Thyroid gland (tissue), 4 donors: Measurements from ENCODE around the gene CERK. TPM values are rescaled to one million over a fixed set of nuclear protein-coding genes. Genes with fewer than 3 reads are reported as not detected.
A peak's percentile ranks its signal among the peaks of the same experiment; 100 is the strongest.

Source experiments
- DNase-seq, 2 donors: peaks; one replicate each; pipeline ENCODE4 v3.0.0-alpha.2; 2019
- H3K27ac ChIP-seq, 3 donors: fragments of 200-600 bp; sonication (generic); 1 replicate in 2 of 3; 2 replicates in 1 of 3; pipeline ENCODE4 v1.5.1; 2016 to 2019; ENCODE audit warnings: mild to moderate bottlenecking in 1 of 3, moderate library complexity in 1 of 3
- H3K27me3 ChIP-seq: fragments of 200-600 bp; sonication (generic); one replicate; pipeline ENCODE4 v1.5.1; 2019
- H3K36me3 ChIP-seq, 2 donors: fragments of 200-600 bp; sonication (generic); one replicate each; pipeline ENCODE4 v1.5.1; 2016 to 2019
- H3K4me1 ChIP-seq, 2 donors: fragments of 200-600 bp; sonication (generic); one replicate each; pipeline ENCODE4 v1.5.1; 2017 to 2019
- H3K4me3 ChIP-seq, 3 donors: fragments of 200-600 bp; sonication (generic); replicated peaks in 1 of 3; 1 replicate in 2 of 3; 2 replicates in 1 of 3; pipeline ENCODE4 v1.5.1; 2016; ENCODE audit warnings: mild to moderate bottlenecking in 1 of 3
- H3K9me3 ChIP-seq: fragments of 200-600 bp; sonication (generic); one replicate; pipeline ENCODE4 v1.5.1; 2017
- POLR2A ChIP-seq, 2 donors: fragments of 450-650 bp; IDR thresholded peaks; one replicate each; pipeline ENCODE4 v1.6.1; 2017; ENCODE audit warnings: antibody characterized with exemption in 2 of 2, mild to moderate bottlenecking in 2 of 2, moderate library complexity in 1 of 2
- WGBS, 2 donors: methylation state at CpG; one replicate each; pipeline ENCODE4 v1.1.5; 2017; 5-methylcytosine and 5-hydroxymethylcytosine counted together
- intact Hi-C: fragments of 100-400 bp; cut with DNase I; formaldehyde crosslinking; loops from one replicate; pipeline ENCODE4 v1.15.1; 2023
- total RNA-seq, 4 donors: library from RNA; depleted of rRNA; stranded (reverse); fragments of >200 nt; gene quantifications; one replicate each; pipeline ENCODE4 v1.2.3, GENCODE V29; 2016
- TF ChIP-seq, protein P1 (sequence below), 6 experiments: fragments of 200-600 bp in 3 of 6; fragments of 450-650 bp in 3 of 6; sonication (generic) in 3 of 6; IDR thresholded peaks; one replicate each; pipeline ENCODE4 v1.5.1; 2016 to 2019; ENCODE audit warnings: antibody characterized with exemption in 6 of 6, mild to moderate bottlenecking in 2 of 6, inconsistent platforms in 1 of 6, moderate library complexity in 1 of 6

CERK gene
- total RNA-seq, 4 donors from 2014 or later, result 74.6 to 84.7 (median 81.5) TPM

DNA sequence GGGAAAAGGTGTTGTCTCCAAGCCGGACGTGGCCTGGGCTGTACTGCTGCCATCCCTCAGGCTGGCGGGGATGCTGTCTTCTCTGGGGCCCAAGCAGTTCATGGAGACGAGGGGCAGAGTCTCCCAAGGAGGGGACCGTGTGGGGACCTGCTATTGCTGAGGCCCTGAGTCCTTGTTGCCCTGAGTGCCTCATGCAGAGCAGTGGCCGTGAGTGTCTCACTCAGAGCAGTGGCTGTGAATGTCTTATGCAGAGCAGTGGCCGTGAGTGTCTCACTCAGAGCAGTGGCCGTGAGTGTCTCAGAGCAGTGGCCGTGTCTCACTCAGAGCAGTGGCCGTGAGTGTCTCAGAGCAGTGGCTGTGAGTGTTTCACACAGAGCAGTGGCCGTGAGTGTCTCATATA, 63.1 kb downstream of the CERK start:
- Histone ChIP-seq H3K36me3 (peaks cover 11 to 20% of the 10 kb centered on the region in 2 donors), H3K4me1 (no peaks in the 10 kb centered on the region), H3K27me3 (no peaks in the 10 kb centered on the region), H3K4me3 (no peak overlapping the region), H3K27ac (no peak overlapping the region), H3K9me3 (no peaks in the 10 kb centered on the region)
- intact Hi-C loops, result no loop called here
- no peak for DNase-seq
- TF ChIP-seq, protein P1, sequence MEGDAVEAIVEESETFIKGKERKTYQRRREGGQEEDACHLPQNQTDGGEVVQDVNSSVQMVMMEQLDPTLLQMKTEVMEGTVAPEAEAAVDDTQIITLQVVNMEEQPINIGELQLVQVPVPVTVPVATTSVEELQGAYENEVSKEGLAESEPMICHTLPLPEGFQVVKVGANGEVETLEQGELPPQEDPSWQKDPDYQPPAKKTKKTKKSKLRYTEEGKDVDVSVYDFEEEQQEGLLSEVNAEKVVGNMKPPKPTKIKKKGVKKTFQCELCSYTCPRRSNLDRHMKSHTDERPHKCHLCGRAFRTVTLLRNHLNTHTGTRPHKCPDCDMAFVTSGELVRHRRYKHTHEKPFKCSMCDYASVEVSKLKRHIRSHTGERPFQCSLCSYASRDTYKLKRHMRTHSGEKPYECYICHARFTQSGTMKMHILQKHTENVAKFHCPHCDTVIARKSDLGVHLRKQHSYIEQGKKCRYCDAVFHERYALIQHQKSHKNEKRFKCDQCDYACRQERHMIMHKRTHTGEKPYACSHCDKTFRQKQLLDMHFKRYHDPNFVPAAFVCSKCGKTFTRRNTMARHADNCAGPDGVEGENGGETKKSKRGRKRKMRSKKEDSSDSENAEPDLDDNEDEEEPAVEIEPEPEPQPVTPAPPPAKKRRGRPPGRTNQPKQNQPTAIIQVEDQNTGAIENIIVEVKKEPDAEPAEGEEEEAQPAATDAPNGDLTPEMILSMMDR (IDR thresholded peaks at IDR 0.05), result no peak
- no peak for TF ChIP-seq POLR2A (IDR thresholded peaks at IDR 0.05)
- 84 to 89% methylated on average over 6 to 9 of the region's 11 CpGs for WGBS, 2 donors

DNA sequence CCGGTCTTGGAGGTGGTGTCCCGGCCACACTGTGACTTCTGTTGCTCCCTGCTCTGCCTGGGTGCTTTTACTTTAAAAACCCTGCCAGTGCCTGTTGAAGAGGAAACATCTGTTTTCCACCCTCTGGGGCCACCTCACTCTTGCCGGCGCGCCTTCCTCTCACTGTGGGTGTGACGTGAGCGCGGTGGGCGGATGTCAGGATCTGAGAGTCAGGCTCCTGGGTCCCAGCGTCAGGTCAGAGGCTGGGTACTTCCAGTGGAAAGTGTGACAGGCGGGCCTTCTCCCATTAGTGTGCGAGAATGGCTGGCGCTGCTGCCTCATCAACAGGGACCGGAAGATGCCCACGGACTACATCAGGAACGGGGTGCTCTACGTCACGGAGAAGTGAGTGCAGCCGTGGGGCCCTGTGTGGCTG, 63.7 kb downstream of the CERK start:
- Histone ChIP-seq H3K27ac (peak overlapping the region in 1 of 3 donors; percentile 33), H3K27me3 (no peaks in the 10 kb centered on the region), H3K9me3 (no peaks in the 10 kb centered on the region), H3K36me3 (peaks cover 11 to 20% of the 10 kb centered on the region in 2 donors), H3K4me1 (no peaks in the 10 kb centered on the region), H3K4me3 (no peak overlapping the region)
- WGBS, 2 donors, result 72 to 85% methylated on average over 17 of the region's 19 CpGs
- TF ChIP-seq POLR2A (IDR thresholded peaks at IDR 0.05), result no peak
- TF ChIP-seq, protein P1 (IDR thresholded peaks at IDR 0.05), result no peak
- peak; percentile 44 to 55 for DNase-seq
- intact Hi-C loops, result no loop called here

DNA sequence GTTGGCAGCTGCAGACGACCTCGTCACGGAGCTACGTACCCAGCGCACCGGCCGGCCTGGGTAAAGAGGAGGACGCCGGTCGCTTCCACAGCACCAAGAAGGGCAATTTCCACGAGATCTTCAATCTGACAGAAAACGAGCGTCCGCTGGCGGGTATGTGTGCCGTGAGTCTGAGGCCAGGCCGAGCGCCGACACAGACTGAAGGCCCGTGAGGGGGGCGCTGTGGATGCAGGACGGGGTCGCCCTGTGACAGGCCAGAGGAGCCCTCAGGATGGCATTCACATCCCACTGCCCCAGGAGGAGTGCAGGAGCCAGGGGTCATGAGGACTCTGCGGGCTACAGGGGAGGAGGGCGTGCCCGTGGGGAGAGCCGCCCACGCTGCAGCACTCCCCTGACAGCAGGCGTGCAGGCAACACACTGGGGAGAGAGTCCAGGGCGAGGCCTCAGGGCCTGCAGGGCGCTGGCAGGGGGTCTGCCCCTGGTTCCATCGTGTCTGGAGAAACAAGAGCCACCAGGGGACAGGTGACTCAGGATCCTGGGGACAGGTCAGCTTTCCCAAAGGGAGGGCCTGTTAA, 64.3 kb downstream of the CERK start:
- no peak overlapping the region for H3K4me3 ChIP-seq
- peak overlapping the region in 1 of 3 donors; percentile 33 for H3K27ac ChIP-seq
- H3K9me3 ChIP-seq, result no peaks in the 10 kb centered on the region
- H3K27me3 ChIP-seq, result no peaks in the 10 kb centered on the region
- no peak for DNase-seq
- no peaks in the 10 kb centered on the region for H3K4me1 ChIP-seq
- no peak for TF ChIP-seq POLR2A (IDR thresholded peaks at IDR 0.05)
- TF ChIP-seq, protein P1 (IDR thresholded peaks at IDR 0.05), result no peak
- H3K36me3 ChIP-seq, result peaks cover 11 to 24% of the 10 kb centered on the region in 2 donors
- WGBS, 2 donors, result 93 to 94% methylated on average over 20 to 26 of the region's 32 CpGs
- intact Hi-C loops, result no loop called here

DNA sequence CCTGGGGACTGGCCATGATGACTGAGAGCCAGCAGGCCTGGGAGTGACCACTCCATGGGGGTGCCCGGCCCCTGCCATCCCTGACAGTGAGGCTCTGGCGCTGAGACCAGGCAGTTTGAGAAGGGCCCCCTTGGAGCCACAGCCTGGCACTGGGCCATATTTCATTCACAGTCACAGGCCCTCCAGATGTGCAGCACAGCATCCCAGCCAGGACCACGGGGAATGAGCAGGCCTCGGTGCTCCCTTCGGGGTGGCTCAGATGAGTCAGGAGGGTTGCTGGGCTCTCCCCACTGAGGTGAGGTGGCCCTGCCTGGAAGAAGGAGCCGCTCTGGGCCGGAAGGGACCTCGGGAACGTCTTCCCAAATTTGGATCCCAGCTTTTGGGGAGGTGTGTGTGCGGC, 64.8 kb downstream of the CERK start:
- H3K9me3 ChIP-seq, result no peaks in the 10 kb centered on the region
- H3K4me1 ChIP-seq, result no peaks in the 10 kb centered on the region
- DNase-seq, result no peak
- TF ChIP-seq, protein P1 (IDR thresholded peaks at IDR 0.05), result no peak
- H3K27me3 ChIP-seq, result no peaks in the 10 kb centered on the region
- 92 to 93% methylated on average over 5 of the region's 10 CpGs for WGBS, 2 donors
- no peak overlapping the region for H3K4me3 ChIP-seq
- peaks cover 16 to 29% of the 10 kb centered on the region in 2 donors for H3K36me3 ChIP-seq
- intact Hi-C loops, result no loop called here
- no peak overlapping the region for H3K27ac ChIP-seq

DNA sequence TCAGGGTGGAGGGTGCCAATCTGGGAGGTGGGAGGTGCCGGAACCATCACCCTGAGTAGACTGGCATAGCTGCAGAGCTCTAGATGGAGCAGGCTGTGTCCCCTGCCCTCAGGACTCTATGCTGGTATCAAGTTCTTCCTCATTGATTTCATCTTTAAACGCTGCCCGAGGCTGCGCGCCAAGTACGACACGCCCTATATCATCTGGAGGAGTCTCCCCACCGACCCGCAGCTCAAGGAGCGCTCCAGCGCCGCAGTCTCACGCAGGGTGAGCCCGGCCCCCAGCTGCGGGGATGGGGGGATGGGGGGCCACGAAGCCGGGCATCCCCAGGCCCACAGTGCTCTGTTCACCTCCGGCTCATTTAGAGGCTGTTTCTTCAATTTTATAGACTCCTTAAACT, 65.3 kb downstream of the CERK start:
- Histone ChIP-seq H3K4me1 (no peaks in the 10 kb centered on the region), H3K9me3 (no peaks in the 10 kb centered on the region), H3K27ac (no peak overlapping the region), H3K4me3 (no peak overlapping the region), H3K36me3 (peaks cover 21 to 34% of the 10 kb centered on the region in 2 donors), H3K27me3 (no peaks in the 10 kb centered on the region)
- intact Hi-C loops, result no loop called here
- WGBS, 2 donors, result 85 to 92% methylated on average over 18 of the region's 18 CpGs
- DNase-seq, result no peak
- TF ChIP-seq, protein P1 (IDR thresholded peaks at IDR 0.05), result no peak
- TF ChIP-seq POLR2A (IDR thresholded peaks at IDR 0.05), result no peak
